Activated T-cell treated with anti-CD3 and anti-CD28 coated beads, Interleukin-2, amount 50 U/mL, for 24 hours (primary cell): ENCODE measurements around the gene ZNF440.
"Not testable (repeated sequence)": the region's sequence is repeated elsewhere in the genome, so short reads cannot be mapped to it uniquely, and the experiment has no call there.

Experiments
- DNase-seq: peaks from one replicate; pipeline ENCODE4 v3.0.0-alpha.2; 2020
- H3K27ac Mint-ChIP-seq: 2 replicates; pipeline ENCODE4 v1.8.0; 2020; ENCODE audit warnings: mild to moderate bottlenecking, mixed read lengths
- H3K27me3 Mint-ChIP-seq: 2 replicates; pipeline ENCODE4 v1.8.0; 2020; ENCODE audit warnings: mixed read lengths
- H3K36me3 Mint-ChIP-seq: 2 replicates; pipeline ENCODE4 v1.8.0; 2020; ENCODE audit warnings: low read depth, mixed read lengths
- H3K4me1 Mint-ChIP-seq: 2 replicates; pipeline ENCODE4 v1.8.0; 2020; ENCODE audit warnings: low read depth, mixed read lengths
- H3K4me3 Mint-ChIP-seq: 2 replicates; pipeline ENCODE4 v1.8.0; 2020; ENCODE audit warnings: mild to moderate bottlenecking, moderate library complexity, mixed read lengths
- H3K9me3 Mint-ChIP-seq: 2 replicates; pipeline ENCODE4 v1.8.0; 2020; ENCODE audit warnings: mixed read lengths

ZNF440 gene

DNA sequence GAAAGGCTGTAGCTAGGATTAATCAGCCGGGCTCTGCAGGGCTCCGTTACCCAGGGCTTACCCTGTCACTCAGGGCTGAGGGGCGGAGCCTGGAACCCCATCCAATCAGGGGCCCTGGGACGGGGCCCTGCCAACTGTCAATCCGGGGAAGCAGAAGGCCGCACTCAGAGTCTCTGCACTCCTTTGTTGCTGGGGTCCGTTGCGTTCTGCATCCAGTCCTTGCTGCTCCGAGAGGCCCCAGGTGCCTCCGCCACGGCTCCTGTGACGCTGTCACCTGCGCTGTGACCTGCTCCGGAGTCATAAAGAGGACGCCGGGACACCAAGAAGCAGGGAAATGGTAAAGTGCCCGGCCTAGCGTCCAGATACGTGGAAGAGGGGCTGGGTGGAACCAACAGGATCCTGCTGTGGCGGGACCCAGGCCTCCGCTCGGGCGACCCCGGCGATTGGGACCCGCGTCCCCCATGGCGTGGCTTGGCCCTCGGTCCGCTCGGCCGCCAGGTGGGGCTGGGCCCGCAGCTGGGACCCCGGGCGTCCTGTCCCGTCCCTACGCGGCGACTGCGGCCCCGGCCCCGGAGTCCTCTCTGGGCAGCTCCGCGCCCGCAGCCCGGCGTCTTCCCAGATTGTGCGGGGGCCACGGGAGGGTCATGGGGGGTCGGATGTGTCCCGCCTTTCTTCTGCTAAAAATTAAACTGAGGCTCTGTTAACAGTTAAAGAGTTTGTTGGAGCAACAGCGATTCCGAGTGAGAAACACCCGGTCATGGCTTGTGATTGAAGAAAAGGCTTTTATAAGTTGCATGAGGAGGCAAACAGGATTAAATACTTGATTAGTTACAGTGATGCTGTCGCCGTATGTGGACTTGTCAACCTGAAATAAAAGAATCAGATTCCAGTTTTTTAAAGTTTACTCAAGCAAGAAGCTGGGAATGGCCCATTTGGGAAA is 15.4 kb upstream of the ZNF440 start, which contains the start of gene ZNF491:
ZNF491 (plus strand) TSS at position 133 of the 940 bp plus-strand sequence. CDS start 7,431 bp downstream, outside the sequence.
- peaks cover 9% of the 10 kb centered on the region for H3K9me3 Mint-ChIP-seq
- peak within 1 kb of the TSS; percentile 84 for H3K4me3 Mint-ChIP-seq
- H3K36me3 Mint-ChIP-seq: peaks cover 9% of the 10 kb centered on the region
- H3K27ac Mint-ChIP-seq: peak within 1 kb of the TSS; percentile 59
- no peaks in the 10 kb centered on the region for H3K27me3 Mint-ChIP-seq
- peaks cover 15% of the 10 kb centered on the region for H3K4me1 Mint-ChIP-seq
- DNase-seq: peak; percentile 88

DNA sequence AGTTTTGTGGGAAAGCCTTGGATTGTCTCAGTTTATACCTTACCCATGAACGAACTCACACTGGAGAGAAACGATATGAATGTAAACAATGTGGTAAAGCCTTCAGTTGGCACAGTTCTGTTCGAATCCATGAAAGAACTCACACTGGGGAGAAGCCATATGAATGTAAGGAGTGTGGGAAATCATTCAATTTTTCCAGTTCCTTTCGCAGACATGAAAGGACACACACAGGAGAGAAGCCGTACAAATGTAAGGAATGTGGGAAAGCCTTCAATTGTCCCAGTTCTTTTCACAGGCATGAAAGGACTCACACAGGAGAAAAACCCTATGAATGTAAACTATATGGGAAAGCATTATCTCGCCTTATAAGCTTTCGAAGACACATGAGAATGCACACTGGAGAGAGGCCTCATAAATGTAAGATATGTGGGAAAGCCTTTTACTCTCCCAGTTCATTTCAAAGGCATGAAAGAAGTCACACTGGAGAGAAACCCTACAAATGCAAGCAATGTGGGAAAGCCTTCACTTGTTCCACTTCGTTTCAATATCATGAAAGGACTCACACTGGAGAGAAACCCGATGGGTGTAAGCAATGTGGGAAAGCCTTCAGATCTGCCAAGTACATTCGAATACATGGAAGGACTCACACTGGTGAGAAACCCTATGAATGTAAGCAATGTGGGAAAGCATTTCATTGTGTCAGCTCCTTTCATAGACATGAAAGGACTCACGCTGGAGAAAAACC is 7.5 kb upstream of the ZNF440 start:
- peaks cover 49% of the 10 kb centered on the region for H3K36me3 Mint-ChIP-seq
- peaks cover 46% of the 10 kb centered on the region for H3K9me3 Mint-ChIP-seq
- no peaks in the 10 kb centered on the region for H3K4me1 Mint-ChIP-seq
- no peak overlapping the region for H3K27ac Mint-ChIP-seq
- H3K27me3 Mint-ChIP-seq: no peaks in the 10 kb centered on the region
- no peak for DNase-seq
- no peak overlapping the region for H3K4me3 Mint-ChIP-seq

- no peaks in the 10 kb centered on the region for H3K27me3 Mint-ChIP-seq
- no peak overlapping the region for H3K4me3 Mint-ChIP-seq
- peaks cover 49% of the 10 kb centered on the region for H3K36me3 Mint-ChIP-seq
- H3K4me1 Mint-ChIP-seq: no peaks in the 10 kb centered on the region
- DNase-seq: no peak
- no peak overlapping the region for H3K27ac Mint-ChIP-seq
- H3K9me3 Mint-ChIP-seq: peaks cover 46% of the 10 kb centered on the region
These were observed 7.0 kb upstream of the ZNF440 start for GRCh38 chr19:11807099-11807380.

DNA sequence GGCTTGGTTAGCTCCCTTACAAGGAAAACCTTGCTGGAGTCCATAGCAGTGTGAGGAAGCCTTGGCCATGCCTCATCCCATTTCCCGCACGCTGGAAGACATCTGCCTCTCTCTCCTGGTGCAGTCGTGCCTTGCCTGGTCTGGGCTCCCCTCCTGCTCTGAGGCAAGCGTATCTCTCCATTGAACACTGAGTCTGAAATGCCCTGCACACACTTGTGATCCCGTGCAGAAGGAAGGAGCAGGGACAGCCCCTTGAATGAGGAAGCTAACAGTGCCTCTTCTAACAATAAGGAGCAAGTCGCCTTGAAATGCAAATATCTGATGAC is 407 bp upstream of the ZNF440 start:
- peak overlapping the region; percentile 90 for H3K4me3 Mint-ChIP-seq
- H3K27ac Mint-ChIP-seq: peak overlapping the region; percentile 75
- H3K27me3 Mint-ChIP-seq: no peaks in the 10 kb centered on the region
- peaks cover 25% of the 10 kb centered on the region for H3K4me1 Mint-ChIP-seq
- H3K36me3 Mint-ChIP-seq: peaks cover 44% of the 10 kb centered on the region
- peaks cover 18% of the 10 kb centered on the region for H3K9me3 Mint-ChIP-seq
- DNase-seq: no peak

- H3K9me3 Mint-ChIP-seq: peaks cover 14% of the 10 kb centered on the region
- H3K27ac Mint-ChIP-seq: peak overlapping the region; percentile 40
- H3K27me3 Mint-ChIP-seq: no peaks in the 10 kb centered on the region
- no peak for DNase-seq
- peaks cover 45% of the 10 kb centered on the region for H3K36me3 Mint-ChIP-seq
- H3K4me1 Mint-ChIP-seq: peaks cover 25% of the 10 kb centered on the region
- peak overlapping the region; percentile 90 for H3K4me3 Mint-ChIP-seq
These were observed 595 bp downstream of the ZNF440 start for GRCh38 chr19:11814700-11815035.

DNA sequence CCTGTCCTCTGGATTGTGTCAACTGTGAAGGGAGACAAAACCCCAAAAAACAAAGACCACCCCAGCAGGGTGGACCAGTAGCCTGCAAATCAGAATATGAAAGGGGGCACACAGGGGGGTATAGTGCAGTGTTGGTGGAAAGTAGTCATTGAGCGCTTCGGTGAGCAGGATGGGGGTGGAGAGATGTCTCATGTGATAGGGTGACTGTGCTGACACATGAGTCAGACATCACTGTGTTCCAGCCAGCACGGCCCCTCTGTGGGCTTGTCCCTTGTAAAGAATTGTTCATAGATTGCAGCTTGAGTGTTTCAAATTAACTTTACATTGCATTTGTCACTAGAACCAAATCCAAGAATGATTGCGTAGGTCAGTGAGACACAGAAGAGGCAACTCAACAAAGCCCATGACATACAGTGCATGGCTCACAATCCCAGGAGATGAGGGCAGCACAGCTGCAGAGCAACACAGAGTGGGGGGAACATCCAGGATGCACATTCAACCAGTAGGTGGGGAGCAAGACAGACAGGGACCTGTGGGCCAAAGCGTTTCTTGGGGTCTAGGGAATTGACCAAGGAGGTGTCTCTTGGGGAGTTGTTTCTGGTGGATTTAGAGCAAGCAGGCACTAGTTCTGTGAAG is 7.5 kb downstream of the ZNF440 start:
- H3K36me3 Mint-ChIP-seq: peaks cover 82% of the 10 kb centered on the region
- H3K9me3 Mint-ChIP-seq: peaks cover 28% of the 10 kb centered on the region
- no peak for DNase-seq
- no peaks in the 10 kb centered on the region for H3K27me3 Mint-ChIP-seq
- peaks cover 5% of the 10 kb centered on the region for H3K4me1 Mint-ChIP-seq
- no peak overlapping the region for H3K4me3 Mint-ChIP-seq
- no peak overlapping the region for H3K27ac Mint-ChIP-seq

DNA sequence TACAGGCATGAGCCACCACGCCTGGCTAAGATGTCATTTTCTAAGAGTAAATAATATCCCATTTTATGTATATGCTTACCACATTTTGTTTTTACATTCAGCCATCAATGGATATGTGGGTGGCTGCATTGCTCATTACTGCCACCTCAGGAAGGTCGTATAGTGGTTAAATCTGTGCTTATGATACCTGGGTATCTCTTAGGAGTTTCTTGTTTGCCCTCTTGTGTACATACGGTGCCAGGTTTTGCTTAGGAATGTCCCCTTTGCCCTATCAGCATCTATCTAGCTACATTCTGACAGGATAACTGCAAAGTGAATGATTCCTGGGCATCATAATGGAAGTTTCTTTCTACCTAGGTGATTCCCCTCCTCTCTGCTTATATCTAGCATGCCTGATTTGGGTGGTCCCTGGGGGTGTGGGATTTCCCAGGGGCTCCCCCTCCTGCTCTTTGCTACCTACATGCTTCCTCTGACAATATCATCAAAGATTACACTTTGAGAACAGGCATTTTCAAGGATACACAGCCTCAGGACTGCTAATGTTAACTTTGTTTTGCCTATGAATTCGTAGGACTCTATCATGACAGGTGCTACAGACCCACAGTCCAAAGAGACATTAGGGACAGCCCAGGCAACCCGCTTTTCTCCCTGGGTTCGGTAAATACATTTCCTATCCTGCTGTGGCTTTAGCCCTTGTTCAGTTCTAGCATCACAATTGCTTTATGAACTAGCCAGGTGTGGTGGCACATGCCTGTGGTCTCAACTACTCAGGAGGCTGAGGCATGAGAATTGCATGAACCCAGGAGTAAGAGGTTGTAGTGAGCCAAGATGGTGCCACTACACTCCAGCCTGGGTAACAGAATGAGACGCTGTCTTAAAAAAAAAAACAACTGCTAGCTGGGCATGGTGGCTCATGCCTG is 15.1 kb downstream of the ZNF440 start:
- H3K4me1 Mint-ChIP-seq, H3K27ac Mint-ChIP-seq, DNase-seq, H3K27me3 Mint-ChIP-seq, H3K4me3 Mint-ChIP-seq: not testable (repeated sequence)
- Mint-ChIP-seq H3K36me3 (peaks cover 94% of the 10 kb centered on the region), H3K9me3 (peaks cover 66% of the 10 kb centered on the region)

DNA sequence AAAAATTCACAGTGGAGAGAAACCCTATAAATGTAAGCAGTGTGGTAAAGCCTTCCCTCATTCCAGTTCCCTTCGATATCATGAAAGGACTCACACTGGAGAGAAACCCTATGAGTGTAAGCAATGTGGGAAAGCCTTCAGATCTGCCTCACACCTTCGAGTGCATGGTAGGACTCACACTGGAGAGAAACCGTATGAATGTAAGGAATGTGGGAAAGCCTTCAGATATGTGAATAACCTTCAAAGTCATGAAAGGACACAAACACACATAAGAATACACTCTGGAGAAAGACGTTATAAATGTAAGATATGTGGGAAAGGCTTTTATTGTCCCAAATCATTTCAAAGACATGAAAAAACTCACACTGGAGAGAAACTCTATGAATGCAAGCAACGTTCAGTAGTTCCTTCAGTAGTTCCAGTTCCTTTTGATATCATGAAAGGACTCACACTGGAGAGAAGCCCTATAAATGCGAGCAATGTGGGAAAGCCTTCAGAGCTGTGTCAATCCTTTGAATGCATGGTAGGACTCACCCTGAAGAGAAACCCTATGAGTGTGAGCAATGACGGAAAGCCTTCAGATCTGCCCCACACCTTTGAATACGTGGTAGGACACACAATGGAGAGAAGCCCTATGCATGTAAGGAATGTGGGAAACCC is 18.3 kb downstream of the ZNF440 start:
- DNase-seq: no peak
- Mint-ChIP-seq H3K4me1 (no peaks in the 10 kb centered on the region), H3K27ac (no peak overlapping the region), H3K27me3 (no peaks in the 10 kb centered on the region), H3K9me3 (peaks cover 72% of the 10 kb centered on the region), H3K4me3 (no peak overlapping the region), H3K36me3 (peaks cover 89% of the 10 kb centered on the region)

DNA sequence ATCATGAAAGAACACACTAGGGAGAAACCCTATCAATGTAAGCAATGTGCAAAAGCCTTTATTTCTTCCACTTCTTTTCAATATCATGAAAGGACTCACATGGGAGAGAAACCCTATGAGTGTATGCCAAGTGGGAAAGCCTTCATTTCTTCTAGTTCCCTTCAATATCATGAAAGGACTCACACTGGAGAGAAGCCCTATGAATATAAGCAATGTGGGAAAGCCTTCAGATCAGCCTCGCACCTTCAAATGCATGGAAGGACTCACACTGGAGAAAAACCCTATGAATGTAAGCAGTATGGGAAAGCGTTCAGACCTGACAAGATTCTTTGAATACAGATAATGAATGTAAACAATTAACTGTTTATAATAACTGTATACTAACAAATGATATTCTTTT is 19.5 kb downstream of the ZNF440 start:
- Mint-ChIP-seq H3K4me1 (no peaks in the 10 kb centered on the region), H3K27ac (no peak overlapping the region), H3K4me3 (no peak overlapping the region), H3K36me3 (peaks cover 78% of the 10 kb centered on the region), H3K9me3 (peaks cover 64% of the 10 kb centered on the region), H3K27me3 (no peaks in the 10 kb centered on the region)
- DNase-seq: no peak

- H3K4me3 Mint-ChIP-seq, H3K4me1 Mint-ChIP-seq, H3K27ac Mint-ChIP-seq, DNase-seq, H3K27me3 Mint-ChIP-seq: not testable (repeated sequence)
- H3K9me3 Mint-ChIP-seq: peaks cover 59% of the 10 kb centered on the region
- H3K36me3 Mint-ChIP-seq: peaks cover 62% of the 10 kb centered on the region
These were observed 21.6 kb downstream of the ZNF440 start for GRCh38 chr19:11835626-11836066.

DNA sequence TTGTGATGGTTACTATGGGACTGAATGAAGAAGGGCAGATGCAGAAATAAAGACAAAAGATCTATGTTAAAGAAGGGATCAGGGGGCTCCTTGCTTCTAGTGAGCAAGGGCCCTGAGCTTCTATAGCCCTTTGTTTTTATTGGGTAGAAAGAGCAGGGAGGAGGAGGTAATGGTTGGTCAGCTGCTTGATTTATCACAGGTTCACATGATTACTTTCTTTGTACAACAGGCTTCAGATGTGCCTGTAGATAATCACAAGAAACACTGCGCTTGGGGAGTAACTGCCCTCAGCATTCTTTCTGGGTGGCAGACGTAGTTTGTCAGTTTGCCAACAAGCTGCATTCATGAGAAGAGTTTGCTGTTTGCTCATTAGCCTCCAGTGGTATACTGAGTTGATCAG is 29.6 kb downstream of the ZNF440 start:
- DNase-seq: no peak
- peaks cover 24% of the 10 kb centered on the region for H3K9me3 Mint-ChIP-seq
- H3K27ac Mint-ChIP-seq: no peak overlapping the region
- H3K36me3 Mint-ChIP-seq: peaks cover 7% of the 10 kb centered on the region
- H3K4me1 Mint-ChIP-seq: peaks cover 11% of the 10 kb centered on the region
- peaks cover 2% of the 10 kb centered on the region for H3K27me3 Mint-ChIP-seq
- H3K4me3 Mint-ChIP-seq: no peak overlapping the region

DNA sequence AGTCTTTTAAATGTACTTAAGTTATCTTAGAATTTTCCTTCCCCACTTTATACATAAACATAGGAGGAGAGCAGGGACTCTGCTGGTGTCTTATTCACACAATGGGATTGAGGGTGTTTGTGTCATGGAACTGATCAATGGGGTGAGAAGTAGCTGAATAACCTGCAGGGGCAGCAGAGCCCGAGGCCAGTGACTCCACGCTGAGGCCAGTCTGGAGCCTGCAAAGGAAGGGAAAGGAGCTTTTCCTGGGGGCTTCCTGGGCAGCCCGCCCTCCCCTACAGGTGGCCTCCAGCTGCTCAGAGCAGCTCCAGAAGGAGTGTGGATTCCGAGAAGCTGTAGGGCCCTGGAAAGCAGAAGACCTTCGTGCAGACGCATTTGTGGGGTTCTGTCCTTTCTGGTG is 33.5 kb downstream of the ZNF440 start:
- peak overlapping the region; percentile 82 for H3K4me3 Mint-ChIP-seq
- H3K27me3 Mint-ChIP-seq, DNase-seq, H3K27ac Mint-ChIP-seq: not testable (repeated sequence)
- peaks cover 26% of the 10 kb centered on the region for H3K4me1 Mint-ChIP-seq
- peaks cover 26% of the 10 kb centered on the region for H3K36me3 Mint-ChIP-seq
- peaks cover 20% of the 10 kb centered on the region for H3K9me3 Mint-ChIP-seq

DNA sequence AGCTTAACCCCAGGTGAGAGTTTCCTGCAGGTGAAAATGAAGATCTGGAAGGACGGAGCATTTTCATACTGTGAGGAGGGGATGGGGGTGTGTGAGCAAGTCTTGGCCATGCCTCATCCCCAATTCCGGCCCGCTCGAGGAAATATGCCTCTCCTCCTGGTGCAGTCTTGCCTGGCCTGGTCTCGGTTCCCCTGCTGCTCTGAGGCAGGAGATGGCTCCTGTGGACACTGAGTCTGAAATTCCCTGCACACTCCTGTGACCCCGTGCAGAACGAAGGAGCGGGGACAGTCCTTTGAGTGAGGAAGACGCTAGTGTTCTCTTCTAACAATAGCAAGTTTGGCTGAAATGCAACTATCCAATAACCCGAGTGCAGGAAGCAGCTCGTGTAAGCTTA is 34.1 kb downstream of the ZNF440 start:
- H3K4me1 Mint-ChIP-seq: peaks cover 26% of the 10 kb centered on the region
- H3K9me3 Mint-ChIP-seq: peaks cover 22% of the 10 kb centered on the region
- peaks cover 29% of the 10 kb centered on the region for H3K36me3 Mint-ChIP-seq
- H3K4me3 Mint-ChIP-seq: peak overlapping the region; percentile 82
- peak overlapping the region; percentile 77 for H3K27ac Mint-ChIP-seq
- H3K27me3 Mint-ChIP-seq: peaks cover 2% of the 10 kb centered on the region
- no peak for DNase-seq
